ENCODE data around the gene HYAL1.

- TF ChIP-seq EZH2 (IDR thresholded peaks at IDR 0.05; ENCODE audit: borderline replicate concordance, low read depth, low read length, poor library complexity, severe bottlenecking) (no peak), CTCF (conservative IDR thresholded peaks at IDR 0.05; ENCODE audit: low read depth, low read length) (no peak)
These were observed 44.4 kb downstream of the HYAL1 start for GRCh38 chr3:50258979-50259378.

All from A673 (cell line).